ENCODE measurements around the gene KRT79.
"Not testable (repeated sequence)": the region's sequence is repeated elsewhere in the genome, so short reads cannot be mapped to it uniquely, and the experiment has no call there.

The KRT79 gene

GRCh38 chr12:52802442-52802841 lies 31.7 kb downstream of the KRT79 start:
- no peak for DNase-seq

GRCh38 chr12:52801773-52802172 lies 32.3 kb downstream of the KRT79 start:
- no peak for DNase-seq

- no peak for DNase-seq
Observed at GRCh38 chr12:52800259-52800917, 33.7 kb downstream of the KRT79 start.

- DNase-seq: no peak
Observed at GRCh38 chr12:52799505-52800211, 34.5 kb downstream of the KRT79 start.

- peak; percentile 94 for DNase-seq
Observed at GRCh38 chr12:52798671-52799504, 35.2 kb downstream of the KRT79 start.

- DNase-seq: peak; percentile 91
Observed at GRCh38 chr12:52798003-52798670, 36.0 kb downstream of the KRT79 start.

GRCh38 chr12:52797529-52797894 lies 36.6 kb downstream of the KRT79 start:
- no peak for DNase-seq

GRCh38 chr12:52796839-52797528 lies 37.1 kb downstream of the KRT79 start:
- no peak for DNase-seq

GRCh38 chr12:52796429-52796794 lies 37.7 kb downstream of the KRT79 start:
- no peak for DNase-seq

GRCh38 chr12:52795694-52796428 lies 38.2 kb downstream of the KRT79 start, which contains the start of gene KRT3:
Gene KRT3 (minus strand): TSS chr12:52796117. CDS start chr12:52796042, 75 bp downstream.
- DNase-seq: no peak

- DNase-seq: not testable (repeated sequence)
Observed at GRCh38 chr12:52795332-52795674, 38.8 kb downstream of the KRT79 start.

- peak; percentile 81 for DNase-seq
Observed at GRCh38 chr12:52794479-52795331, 39.4 kb downstream of the KRT79 start.

GRCh38 chr12:52792185-52793029 lies 41.7 kb downstream of the KRT79 start:
- DNase-seq: no peak

GRCh38 chr12:52791271-52792184 lies 42.6 kb downstream of the KRT79 start:
- DNase-seq: no peak

GRCh38 chr12:52790427-52791270 lies 43.5 kb downstream of the KRT79 start:
- DNase-seq: no peak

GRCh38 chr12:52789637-52790426 lies 44.3 kb downstream of the KRT79 start:
- DNase-seq: peak; percentile 3

All from fibroblast of skin of right biceps (primary cell).